GM12873 (cell line): ENCODE data around the gene WDR20.

Experiments used
- TF ChIP-seq, protein P1 (sequence below): IDR thresholded peaks from 2 replicates; pipeline ENCODE4 v1.5.1; 2012; ENCODE audit warnings: low read depth, mild to moderate bottlenecking, moderate library complexity, low read length, control low read depth; ENCODE audit not compliant: insufficient read depth; ENCODE audit errors: missing control alignments

The WDR20 gene

DNA sequence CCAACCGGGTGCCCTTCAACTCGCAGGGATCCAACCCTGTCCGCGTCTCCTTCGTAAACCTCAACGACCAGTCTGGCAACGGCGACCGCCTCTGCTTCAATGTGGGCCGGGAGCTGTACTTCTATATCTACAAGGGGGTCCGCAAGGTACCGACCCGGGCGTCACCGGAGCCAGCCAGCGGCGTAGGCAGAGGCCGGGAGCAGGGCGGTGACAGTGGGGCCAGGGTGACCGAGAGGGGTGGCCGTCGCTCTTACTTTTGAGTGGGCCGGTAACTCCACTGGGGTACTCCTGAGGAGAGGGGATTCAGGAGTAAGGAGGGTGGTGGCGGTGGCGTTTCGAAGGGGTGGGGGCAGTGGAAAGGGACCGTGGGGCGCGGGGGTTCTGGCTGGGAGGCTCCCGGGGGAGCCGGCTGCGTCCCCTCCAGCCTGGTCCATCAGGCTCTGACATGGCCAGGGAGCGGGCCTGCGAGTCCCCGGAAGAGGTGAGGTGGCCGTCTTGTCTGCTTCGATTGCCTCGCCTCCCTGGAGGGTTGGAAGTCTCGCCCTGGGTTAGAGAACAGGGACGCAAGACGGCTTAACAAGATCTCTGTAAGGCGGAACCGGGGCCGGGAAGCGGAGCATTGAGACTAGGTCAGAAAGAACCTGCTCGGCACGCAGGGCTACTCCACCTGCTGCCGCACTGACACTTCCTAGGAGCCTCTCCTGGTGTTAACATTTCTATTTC lies 491 bp downstream of the WDR20 start:
- TF ChIP-seq, protein P1, sequence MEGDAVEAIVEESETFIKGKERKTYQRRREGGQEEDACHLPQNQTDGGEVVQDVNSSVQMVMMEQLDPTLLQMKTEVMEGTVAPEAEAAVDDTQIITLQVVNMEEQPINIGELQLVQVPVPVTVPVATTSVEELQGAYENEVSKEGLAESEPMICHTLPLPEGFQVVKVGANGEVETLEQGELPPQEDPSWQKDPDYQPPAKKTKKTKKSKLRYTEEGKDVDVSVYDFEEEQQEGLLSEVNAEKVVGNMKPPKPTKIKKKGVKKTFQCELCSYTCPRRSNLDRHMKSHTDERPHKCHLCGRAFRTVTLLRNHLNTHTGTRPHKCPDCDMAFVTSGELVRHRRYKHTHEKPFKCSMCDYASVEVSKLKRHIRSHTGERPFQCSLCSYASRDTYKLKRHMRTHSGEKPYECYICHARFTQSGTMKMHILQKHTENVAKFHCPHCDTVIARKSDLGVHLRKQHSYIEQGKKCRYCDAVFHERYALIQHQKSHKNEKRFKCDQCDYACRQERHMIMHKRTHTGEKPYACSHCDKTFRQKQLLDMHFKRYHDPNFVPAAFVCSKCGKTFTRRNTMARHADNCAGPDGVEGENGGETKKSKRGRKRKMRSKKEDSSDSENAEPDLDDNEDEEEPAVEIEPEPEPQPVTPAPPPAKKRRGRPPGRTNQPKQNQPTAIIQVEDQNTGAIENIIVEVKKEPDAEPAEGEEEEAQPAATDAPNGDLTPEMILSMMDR: no peak

DNA sequence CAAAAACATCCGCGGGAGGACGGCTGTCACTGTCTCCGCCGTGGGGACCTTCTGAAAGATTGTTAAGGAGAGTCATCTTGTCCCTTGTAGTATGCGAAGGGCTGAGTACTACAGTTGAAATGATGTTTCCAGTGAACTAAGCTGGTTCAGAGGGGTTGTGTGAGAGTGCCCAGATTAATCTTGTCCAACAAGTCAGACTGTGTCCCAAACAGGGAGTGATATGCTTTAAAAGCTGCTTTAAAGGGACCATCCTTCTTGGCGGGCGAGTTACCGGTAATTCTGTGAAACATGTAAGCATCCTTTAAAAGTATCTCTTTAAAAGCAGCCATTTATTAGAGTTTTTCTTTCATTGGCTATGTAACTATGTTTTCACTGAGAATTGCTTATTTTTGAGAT lies 1.1 kb downstream of the WDR20 start:
- TF ChIP-seq, protein P1: no peak

DNA sequence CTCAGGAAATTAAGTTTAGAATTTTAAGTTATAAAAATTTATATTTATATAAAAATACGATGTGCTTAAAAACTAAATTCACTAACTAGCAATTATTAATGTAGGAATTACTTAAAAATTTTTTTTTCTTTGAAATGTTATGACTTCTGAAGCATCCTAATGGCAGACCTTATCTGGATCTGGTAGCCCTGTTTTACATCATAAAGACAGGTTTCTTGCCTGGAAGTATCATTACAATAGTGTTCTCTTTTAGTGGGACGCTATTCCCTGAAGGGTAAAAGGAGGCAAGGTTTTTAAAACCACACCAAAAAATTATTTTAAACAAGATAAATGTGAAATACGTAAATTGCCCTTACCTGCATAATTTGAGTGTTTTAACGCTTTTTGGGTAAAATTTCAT lies 2.1 kb downstream of the WDR20 start:
- TF ChIP-seq, protein P1: no peak

DNA sequence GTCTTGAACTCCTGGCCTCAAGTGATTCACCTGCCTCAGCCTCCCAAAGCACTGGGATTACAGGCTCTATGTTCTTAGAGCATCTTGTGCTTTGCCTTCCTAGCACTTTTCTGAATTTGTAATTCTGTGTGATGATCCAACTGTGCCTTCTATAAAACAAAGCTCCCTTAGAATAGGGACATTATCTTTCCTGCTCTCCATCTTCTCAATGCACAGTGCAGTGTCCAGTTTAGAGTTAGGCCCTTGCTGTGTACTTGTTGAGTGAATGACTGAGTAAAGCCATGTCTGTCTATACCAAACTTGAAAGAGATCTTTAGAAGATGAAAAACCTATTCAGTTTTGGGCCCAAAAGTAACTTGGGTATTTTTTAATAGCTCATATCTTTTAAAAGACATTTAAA lies 5.2 kb downstream of the WDR20 start:
- TF ChIP-seq, protein P1: no peak

DNA sequence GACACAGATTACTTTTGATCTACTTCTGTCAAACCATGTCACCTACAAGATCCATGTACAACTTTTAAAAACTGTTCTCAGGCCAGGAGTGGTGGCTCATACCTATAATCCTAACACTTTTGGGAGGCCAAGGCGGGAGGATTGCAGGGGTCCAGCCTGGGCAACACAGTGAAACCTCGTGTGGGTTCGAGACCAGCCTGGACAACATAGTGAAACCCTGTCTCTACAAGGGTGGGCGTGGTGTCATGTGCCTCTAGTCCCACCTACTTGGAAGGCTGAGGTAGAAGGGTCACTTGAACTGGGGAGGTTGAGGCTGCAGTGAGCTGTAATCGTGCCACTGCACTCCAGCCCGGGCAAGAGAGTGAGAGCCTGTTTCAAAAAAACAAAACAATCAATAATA lies 5.7 kb downstream of the WDR20 start:
- TF ChIP-seq, protein P1: no peak

DNA sequence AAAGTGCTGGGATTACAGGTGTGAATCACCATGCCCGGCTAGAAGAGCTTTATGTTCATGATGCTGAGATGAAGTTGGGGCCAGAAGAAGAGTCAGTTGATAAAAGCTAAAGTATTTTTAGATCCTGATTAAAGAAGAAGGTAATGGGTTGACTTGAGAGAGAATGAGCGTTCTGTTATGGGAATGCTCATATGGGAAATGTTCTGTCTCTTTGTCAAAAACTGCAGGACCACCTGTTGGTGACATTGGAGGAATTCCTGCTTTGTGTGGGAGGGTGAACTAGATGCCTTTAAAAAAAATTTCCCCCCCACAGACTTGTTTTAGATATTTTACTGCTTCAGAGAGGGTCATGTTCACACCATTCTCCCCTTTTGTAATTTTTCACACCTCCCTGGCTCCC lies 6.7 kb downstream of the WDR20 start:
- TF ChIP-seq, protein P1: no peak

DNA sequence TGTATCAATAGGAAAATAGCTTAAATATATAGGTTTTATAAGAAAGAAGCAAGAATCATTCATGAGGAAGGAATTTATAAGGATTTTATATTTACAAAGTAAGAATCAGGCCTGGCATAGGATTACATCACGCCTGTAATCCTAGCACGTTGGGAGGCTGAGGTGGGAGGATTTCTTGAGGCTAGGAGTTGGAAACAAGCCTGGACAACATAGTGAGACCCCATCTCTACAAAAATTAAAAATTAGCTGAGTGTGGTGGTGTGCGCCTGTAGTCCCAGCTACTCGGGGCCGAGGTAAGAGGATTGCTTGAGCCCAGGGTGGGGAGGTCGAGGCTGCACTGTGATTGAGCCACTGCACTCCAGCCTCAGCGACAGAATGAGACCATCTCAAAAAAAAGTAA lies 10.4 kb downstream of the WDR20 start:
- TF ChIP-seq, protein P1: no peak
